ENCODE measurements around the gene SH3PXD2A.

Gene SH3PXD2A

DNA sequence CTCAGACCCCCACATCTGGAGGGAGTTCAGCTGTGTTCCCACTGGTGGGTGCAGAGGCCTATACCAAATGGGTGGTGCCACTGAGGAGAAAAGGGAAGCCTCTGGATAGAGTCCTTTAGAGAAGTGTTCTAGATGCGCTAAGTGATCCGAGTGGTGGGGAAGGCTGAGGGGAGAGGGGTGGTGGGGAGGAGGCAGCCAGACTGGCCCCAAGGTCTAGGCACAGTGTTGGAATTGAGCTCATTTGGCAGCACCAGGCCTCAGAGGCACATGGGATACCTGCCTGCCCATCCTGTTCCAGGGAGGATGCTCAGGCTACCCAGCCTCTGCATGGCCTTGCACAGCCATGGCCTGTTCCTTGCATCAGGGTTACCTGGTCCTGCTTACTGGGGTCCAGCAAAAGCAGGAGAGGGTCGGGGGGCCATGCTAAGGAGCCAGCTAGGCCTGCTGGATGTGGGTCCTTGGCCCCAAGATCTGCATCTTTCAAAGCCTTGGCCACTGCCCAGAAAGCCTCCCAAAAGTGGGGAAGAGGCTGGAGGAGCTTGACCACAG, 262.3 kb downstream of the SH3PXD2A start:
- DNase-seq = no peak

DNA sequence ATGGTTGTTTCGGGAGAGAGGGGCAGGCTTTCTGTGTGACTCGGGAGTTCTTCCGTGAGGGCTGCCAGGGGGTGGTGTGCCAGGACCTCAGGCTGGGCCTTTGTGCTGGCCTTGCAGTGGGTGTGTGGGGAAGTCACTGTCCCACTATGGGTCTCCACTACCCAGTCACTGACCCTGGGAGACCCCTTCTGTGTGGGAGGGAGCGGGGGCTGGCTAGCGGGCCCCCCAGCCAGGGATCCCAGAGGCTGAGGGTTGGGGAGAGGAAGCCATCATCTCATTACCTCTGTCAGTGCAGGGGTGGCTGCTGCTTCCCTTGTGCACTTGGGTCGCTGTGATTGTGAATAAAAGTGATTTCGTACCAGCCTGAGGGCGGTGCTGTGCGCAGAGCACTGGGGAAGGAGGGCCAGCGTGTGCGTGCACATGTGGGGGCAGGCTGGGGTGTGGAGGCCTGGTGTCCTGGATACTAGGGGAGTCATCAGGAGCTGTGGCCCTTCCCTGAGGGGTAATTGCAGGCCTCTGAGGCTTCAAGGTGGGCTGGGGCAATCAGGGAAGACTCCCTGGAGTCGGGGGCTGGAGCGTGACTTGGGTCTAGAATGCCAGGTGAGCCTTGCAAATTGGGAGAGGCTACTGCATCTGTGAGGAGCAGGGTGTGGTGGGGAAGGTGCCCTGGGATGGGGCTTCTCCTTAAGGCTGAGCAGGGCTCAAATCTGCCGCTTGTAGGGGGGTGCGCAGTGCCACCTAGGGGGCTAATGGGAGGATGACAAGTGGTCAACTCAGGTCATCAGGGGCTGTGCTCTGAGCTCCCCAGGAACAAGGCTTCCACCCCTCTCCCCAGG, 263.0 kb downstream of the SH3PXD2A start:
- no peak for DNase-seq

DNA sequence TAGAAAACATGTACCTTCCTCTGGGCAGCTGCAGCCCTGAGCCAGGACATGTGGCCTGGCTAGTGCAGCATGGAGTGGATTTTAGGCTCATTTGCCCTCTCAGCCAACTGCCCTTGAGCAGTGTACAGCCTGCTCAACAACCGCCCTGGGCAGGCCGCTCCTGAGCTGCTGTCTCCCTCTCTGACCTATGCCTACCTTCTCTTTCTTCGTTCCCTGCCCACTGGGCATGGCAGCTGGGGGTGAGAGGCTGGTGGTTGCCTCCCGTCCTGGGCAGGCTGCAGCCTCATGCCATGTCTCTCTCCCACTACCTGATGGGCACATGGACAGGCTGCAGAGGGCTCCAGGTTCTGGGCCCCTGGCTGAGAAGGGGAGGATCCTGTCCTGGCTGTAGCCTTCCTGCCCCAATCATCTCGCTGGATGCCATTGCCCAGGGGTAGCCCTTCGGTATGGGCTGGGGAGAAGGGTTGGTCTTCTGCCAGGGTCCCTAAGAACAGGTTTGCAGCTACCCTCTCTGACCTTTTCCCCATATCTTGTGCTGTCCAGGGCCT, 264.6 kb downstream of the SH3PXD2A start:
- no peak for DNase-seq

DNA sequence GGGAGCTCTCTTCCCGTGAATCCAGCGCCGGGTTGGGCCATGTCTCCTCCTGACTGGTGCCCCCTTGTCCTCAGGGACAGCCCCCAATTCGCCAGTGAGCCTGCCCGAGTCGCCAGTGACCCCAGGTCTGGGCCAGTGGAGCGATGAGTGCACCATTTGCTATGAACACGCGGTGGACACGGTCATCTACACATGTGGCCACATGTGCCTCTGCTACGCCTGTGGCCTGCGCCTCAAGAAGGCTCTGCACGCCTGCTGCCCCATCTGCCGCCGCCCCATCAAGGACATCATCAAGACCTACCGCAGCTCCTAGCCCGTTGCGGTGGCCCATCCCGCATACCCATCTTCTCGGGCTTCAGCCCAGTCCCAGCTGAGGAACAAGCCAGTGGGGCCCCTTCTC, 265.3 kb downstream of the SH3PXD2A start:
- DNase-seq = no peak

DNA sequence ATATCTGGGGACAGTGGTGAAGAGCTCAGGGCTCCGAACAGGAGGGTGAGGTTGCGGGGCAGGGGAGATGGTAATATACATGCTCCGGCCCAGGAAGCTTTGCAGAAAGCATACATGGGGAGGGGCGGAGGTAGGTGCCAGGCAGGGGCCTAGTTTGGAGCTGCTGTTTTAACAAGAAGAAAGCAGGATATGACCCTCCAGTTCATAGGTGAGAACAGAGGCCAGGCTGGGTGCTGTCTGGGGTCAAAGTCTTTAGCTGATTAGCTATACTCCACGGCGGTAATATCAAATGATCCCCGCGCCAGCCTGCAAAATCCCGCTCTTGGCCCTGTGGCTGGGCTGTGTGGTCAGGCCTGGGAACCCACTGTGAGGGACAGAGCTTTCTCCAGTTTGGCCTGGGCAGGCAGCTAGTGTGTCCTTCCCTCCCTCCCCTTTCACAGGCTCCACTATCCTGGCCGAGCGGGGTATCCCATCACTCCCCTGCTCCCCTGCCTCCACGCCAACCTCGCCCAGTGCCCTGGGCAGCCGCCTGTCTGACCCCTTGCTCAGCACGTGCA, 266.2 kb downstream of the SH3PXD2A start:
- DNase-seq = no peak

DNA sequence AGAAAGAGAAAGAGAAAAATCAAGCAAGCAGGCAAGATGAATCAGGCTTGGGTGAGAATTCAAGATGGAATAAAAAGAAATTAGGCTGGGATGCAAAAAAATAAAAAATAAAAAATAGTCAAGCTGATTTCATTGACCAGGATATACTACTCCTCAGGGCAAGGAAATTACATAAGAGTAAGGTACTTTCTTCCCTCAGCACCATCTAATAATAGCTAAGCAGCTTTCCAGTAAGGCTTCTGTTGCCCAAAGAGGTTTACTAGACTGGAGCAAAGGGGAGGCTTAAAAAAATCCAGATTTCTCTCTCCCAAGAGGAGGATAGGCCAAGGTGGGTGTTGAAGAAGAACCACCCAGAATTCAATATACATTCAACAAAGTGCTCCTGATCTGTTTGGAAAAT, 268.3 kb downstream of the SH3PXD2A start:
- DNase-seq = no peak

DNA sequence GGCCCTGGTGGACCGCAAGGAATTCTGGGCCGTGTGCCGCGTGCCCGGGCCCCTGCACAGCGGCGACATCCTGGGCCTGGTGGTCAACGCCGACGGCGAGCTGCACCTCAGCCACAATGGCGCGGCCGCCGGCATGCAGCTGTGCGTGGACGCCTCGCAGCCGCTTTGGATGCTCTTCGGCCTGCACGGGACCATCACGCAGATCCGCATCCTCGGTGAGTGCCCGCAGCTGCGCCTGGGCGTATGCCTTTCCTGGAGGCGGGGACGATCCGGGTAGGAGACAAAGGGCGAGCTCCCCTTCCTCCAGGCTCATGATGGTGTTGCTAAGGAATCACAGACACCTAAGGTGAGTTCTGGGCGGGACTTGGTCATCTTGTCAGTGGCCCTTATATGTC, 270.4 kb downstream of the SH3PXD2A start:
- DNase-seq = no peak

DNA sequence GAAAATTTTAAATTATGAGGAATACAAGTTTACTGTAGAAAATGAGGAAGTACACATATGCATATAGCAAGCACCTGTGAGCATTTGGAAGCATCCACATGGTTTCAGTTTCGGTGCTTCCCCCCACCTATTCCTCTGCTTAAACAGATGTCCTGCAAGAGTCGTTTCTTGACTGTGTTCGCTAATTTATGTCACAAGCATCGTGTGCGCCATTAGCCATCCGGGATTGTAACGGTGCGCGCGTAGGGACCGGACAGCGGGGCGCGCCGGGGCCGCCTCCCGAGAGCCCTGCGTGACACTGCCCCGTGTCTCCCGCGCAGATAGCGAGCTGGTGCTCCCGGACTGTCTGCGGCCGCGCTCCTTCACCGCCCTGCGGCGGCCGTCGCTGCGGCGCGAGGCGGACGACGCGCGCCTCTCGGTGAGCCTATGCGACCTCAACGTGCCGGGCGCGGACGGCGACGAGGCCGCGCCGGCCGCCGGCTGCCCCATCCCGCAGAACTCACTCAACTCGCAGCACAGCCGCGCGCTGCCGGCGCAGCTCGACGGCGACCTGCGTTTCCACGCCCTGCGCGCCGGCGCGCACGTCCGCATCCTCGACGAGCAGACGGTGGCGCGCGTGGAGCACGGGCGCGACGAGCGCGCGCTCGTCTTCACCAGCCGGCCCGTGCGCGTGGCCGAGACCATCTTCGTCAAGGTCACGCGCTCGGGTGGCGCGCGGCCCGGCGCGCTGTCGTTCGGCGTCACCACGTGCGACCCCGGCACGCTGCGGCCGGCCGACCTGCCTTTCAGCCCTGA, 271.0 kb downstream of the SH3PXD2A start:
- DNase-seq = no peak

DNA sequence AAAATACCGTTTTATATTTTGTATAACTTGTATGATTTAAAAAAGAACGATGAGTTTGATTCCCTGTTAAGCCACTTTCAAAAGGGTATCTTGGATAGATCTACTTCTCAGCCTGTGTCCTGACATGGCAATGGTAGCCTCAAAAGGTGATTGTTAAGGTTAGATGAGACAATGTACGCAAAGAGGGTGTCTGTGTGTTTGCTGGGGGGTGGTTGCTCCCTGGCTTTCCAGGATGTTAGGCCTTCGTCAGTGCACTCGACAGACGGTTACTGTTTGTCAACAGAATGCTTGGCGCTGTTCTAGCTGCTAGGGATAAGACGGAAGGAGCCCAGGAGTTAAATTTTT, 271.5 kb downstream of the SH3PXD2A start:
- DNase-seq = no peak

DNA sequence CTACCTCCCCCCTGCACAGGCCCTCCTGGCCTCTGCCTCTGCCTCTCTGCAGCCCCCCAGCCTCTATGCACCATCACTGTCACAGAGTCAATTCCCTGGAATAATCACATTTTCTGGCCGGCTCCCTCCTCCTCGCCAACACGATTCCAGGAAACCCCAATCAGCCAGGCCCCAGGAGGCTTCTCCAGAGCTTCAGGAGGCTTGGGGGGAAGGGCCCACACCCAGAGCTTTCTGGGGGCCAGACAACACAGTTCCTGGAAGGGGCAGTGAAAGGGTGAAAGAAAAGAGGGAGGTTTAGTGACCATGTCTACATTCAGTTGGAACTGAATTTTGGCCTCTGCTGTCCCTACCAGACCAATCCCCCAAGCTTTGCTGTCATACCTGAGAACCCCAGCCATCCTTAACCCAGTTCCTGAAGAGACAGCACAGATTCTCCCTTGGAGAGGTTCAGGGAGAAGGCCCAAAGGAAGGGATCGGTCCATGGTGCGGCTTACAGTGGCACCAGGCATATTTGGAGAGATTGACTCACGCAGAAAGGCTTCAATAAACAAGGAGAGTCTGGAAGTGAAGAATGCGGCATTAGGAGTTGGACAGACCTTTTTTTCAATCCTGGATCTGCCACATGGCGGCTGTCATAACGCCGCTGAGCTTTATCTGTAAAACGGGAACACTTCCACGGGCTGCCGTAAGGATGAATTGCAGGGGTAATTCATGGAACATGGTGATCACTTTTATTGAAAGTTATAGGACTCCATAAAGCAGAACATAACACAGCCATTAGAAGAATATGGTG, 272.8 kb downstream of the SH3PXD2A start:
- DNase-seq = no peak

DNA sequence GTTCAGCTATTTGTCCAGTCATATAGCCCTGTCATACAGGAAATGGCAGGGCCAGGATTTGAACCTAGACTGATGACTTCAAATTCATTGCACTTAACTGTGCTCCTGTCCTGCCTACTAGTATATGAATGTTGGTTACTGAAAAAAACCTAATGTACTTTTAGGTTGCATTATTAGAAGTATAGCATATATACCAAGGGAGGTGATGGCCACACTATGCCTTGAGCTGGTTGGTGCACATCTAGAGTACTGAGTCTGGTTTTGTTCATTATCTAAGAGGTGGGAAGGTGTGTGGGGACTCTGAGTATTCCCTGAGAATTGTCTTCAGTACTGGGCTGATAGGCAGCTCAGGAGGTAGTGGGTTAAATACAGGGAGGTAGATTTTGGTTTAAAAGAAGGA, 273.9 kb downstream of the SH3PXD2A start:
- DNase-seq = no peak

DNA sequence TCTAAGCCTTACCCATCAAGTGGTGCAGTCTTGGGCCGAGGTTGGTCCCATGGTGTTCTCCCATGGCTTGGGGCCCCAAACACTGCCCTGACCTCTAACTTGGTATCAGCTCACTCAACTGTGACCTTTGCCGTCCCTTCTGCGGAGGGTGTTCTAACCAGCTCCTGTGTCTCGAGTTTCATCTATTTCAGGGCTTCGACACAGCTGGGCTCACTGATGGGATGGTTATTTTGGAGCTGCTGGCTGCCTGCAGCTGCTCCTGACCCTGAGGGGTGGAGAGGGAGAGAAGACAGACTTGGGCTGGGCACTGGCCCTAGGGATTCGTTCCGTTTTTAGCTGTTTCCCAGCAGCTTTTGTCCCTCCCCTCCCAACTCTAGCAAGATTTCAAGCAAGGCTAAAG, 274.9 kb downstream of the SH3PXD2A start:
- no peak for DNase-seq

DNA sequence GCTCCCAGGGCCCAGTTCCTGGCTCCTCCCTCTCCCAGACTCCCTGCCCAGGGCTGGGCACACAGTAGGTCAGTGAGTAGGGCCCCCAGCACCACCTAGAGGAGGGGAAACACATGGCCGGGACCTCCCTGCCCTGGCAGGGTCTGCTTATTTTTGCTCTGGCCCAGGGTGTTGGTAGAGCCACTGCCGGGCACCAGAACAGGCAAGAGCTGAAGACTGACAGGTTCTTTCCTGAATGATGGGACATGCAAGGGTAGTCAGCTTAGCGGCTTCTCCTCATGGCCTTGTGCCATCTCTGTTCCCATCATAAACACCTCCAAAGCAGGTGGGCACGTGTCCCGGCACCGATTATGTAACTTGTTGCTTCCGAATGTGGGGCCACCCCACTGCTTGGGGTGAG, 275.4 kb downstream of the SH3PXD2A start:
- no peak for DNase-seq

DNA sequence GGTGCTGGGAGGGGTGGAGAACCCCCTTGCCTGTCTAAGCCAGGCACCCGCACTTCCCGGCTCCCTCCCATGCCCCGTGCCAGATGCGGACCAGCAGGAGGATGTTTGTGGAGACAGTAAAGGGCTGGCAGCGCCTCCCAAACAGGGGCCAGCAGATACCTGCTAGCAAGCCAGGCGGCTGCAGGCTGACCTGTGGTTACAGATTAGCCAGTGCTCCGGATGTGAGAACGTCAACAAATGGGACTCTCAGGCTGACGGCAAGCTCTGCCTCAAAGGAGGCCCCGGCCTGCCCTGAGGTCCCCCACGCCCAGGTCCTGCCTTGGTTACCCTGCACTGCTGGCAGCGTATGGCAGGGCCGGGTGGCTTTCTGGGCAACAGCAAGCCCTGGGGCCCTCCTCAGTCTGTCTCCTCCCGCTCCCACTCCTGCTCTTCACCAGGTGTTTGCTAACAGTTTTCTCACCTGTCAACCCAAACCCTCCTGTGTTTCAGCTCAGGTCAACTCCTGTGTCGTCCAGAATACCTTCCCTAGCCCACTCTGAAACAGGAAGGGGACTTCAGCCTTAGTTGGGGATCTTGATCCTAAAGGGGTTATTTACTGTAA, 276.5 kb downstream of the SH3PXD2A start:
- DNase-seq = no peak

DNA sequence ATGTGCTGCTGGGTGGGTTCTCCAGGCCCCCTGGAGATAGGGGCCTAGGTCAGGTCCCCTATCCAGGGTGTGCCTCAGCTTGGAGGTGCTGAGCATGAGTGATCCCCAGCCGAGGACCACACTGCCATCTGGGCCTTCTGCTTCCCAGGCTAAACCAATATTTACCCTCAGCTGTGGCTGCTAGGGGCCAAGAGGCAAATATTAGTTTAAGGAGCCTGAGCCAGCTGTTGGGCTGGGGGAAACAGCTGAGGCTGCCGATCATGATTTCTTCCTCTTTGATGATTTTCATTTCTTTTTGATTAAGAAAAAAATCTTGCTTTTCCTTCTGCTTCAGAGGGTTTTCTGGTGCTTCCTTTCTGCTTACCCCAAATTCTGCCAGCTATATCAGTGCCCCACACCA, 278.5 kb downstream of the SH3PXD2A start:
- DNase-seq = peak; percentile 40

DNA sequence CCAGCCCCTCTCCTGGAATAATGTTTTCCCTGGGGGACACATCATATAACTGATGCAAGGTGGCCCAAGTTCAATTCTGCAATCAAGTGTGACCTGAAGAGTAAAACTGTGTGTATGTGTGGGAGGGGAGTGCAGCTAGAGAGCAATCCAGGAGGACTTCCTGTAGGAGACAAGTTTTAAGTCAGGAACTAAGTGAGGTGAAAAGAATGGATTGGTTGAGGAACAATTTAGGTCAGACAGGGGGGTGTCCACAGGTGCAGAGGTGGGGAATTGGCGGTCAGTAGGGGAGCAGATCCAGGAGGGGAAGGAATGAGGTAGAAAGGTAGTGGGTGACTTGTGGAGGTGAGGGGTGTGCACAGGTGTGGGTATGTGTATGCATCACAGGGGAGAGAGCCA, 279.3 kb downstream of the SH3PXD2A start:
- DNase-seq = no peak

DNA sequence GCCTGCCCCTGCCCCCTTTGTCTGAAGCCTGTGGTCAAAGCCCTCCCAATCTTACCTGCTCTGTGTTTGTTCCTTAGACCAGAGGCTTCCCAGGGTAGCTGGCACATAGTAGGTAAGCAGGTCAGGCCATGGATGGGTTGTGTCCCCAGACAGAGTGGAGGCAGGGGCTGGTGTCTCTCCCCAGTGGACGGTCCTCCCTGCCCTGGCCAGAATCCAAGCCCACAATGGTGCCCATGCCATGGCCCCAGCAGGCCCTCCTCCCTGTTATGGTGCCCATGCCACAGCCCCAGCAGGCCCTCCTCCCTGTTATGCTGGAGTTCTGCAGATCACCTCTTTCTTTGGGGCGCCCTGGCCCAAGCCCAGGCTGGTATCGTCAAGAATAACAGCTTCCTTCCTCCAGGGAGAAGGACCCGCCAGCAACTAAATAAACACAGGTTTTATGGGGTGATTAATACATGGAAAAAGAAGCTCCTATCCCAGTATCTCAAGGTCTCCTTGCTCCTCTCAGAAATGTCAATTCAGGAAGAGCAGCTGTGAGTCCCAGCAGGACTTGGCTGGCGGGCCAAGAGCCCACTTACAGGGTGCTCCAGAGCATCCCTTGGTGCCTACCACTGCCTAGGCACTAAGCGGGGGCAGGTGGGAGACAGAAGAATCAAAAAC, 279.8 kb downstream of the SH3PXD2A start:
- no peak for DNase-seq

DNA sequence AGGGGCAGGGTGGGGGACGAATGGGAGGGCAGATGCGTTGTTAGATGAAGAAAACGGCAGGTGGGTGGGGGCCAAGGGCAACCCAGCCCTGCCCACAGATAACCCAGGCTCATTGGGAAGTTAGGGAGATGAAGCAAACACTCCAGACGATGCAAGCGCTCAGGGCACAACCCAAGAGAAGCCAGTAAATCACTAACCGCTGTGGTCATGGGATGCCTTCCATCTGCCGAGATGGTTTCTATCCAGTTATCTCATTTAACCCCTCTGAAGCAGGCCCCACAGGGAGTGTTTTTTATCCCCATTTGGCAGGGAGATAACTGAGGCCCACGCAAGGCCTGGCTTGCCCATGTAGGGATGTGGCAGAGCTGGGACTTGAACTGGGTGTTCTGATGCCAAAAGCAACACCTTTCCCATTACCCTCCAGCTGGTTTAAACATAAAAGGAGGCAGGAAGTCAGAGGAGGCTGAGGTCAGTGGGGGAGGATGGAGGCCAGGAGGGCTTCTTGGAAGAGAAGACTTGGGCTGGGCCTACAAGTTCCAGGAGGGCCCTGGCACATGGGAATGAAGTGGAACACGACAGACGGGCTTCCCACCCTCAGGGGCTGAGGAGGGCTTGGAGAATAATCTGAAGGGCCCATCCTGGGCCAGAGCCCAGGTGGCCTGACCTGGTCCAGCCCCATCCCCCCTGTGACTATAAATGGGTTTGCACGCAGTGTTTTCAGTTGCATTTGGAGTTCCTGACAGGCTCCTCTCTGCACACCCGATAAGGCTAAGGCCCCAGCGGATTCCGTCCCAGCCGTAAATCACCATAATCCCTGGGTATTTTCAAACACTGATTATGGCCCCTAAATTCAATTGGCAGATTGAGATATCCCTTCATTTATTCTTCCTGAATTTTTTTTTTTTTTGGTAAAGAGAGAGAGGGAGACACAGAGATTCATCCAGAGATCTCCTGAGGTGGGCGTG, 281.0 kb downstream of the SH3PXD2A start:
- DNase-seq = no peak

DNA sequence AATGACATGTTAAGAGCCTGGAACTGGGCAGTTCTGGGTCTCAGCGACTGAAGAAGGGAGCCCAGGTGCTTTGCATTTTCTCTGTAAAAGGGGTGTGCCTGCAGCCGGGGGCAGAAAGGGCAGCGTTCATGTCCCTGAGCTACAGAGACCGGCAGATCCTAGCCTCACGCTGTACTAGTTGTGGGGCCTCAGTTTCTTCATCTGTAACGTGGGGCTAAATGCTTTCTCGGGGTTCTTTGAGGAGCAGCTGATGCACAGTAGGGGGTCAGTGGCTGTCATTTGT, 282.2 kb downstream of the SH3PXD2A start:
- DNase-seq = no peak

DNA sequence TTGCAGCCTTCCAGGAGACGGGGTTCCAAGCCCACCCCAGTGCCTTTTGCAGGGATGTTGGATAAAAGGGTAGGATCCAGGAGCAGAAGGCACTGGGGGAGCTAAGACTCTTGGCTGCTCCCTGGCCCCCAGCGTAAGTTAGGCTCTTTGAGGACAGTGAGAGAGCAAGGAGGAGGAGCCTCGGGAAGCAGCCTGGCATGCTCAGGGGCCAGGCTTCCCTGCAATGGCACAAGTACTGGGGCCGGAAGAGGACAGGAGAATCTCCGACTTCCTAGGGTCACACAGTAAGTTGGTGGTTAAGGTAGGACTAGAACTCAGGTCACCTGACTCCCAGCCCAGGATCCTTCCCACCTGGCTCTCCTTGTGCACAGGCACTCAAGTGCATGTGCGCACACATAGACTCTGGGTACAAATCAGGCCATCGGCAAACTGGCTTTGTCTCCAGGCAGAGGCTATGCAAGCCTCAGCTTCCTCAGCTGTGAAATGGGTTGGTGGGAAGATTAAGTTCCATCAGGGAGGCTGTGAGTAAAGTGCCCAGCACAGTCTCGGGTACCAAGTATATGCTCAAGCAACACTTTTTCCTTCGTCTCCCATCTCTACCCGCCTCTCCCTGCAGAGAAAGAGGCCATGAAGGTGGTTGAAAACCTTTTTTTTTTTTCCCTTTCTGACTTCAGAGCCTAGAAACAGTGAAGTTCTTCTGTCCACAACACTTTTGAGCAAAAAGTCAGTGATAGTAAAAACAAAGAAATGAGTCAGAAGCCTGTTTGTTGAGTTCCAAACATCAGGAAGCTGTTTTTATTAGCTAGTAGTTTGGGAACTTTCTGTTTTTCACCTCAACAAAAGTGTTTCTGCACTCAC, 282.8 kb downstream of the SH3PXD2A start:
- no peak for DNase-seq

Data from COR-L47 (cell line).